GM12865 (cell line): ENCODE measurements around the gene THRAP3.

Experiments
- DNase-seq: peaks from one replicate; pipeline ENCODE4 v3.0.0; 2010; ENCODE audit warnings: low read depth
- H3K4me3 ChIP-seq: 2 replicates; pipeline ENCODE4 v1.5.1; 2011; ENCODE audit warnings: mild to moderate bottlenecking, low read depth, low read length, control low read depth
- CTCF ChIP-seq: IDR thresholded peaks from 2 replicates; pipeline ENCODE4 v1.5.1; 2011; ENCODE audit warnings: low read length, control low read depth, low read depth, inconsistent platforms; ENCODE audit not compliant: insufficient read depth; ENCODE audit errors: missing control alignments

THRAP3 gene

GRCh38 chr1:36303244-36303643 lies 79.0 kb downstream of the THRAP3 start:
- DNase-seq, result no peak
- H3K4me3 ChIP-seq, result no peak overlapping the region
- TF ChIP-seq CTCF, result no peak

- no peak for TF ChIP-seq CTCF
- H3K4me3 ChIP-seq, result no peak overlapping the region
Measured at GRCh38 chr1:36303650-36304360, 79.6 kb downstream of the THRAP3 start.

GRCh38 chr1:36304521-36304920 lies 80.3 kb downstream of the THRAP3 start:
- H3K4me3 ChIP-seq, result no peak overlapping the region
- TF ChIP-seq CTCF, result no peak
- no peak for DNase-seq

More at GRCh38 chr1:36303650-36304360, 79.6 kb downstream of the THRAP3 start:
- DNase-seq, result no peak

- DNase-seq, result no peak
- no peak for TF ChIP-seq CTCF
- H3K4me3 ChIP-seq, result no peak overlapping the region
Measured at GRCh38 chr1:36304970-36305914, 81.0 kb downstream of the THRAP3 start.

GRCh38 chr1:36305915-36306209 lies 81.6 kb downstream of the THRAP3 start:
- no peak for TF ChIP-seq CTCF
- no peak for DNase-seq
- H3K4me3 ChIP-seq, result peak overlapping the region; percentile 79

- H3K4me3 ChIP-seq, result peak within 1 kb of the TSS; percentile 79
- peak; percentile 50 for DNase-seq
- peak; percentile 4 for TF ChIP-seq CTCF
Measured at GRCh38 chr1:36306210-36306901, 82.1 kb downstream of the THRAP3 start, which contains the start of gene SH3D21. SH3D21 (plus strand) TSS chr1:36306368; CDS start chr1:36306421, 53 bp downstream.
